ENCODE data around the gene ARHGAP44. TPM values are rescaled to one million over a fixed set of nuclear protein-coding genes. Genes with fewer than 3 reads are reported as not detected.

ARHGAP44 gene
- total and polyA plus RNA-seq, 2 donors (not counting 3 experiments of a cell fraction or from before 2014, with no cell fraction given) = 0.11 to 0.42 TPM

DNA sequence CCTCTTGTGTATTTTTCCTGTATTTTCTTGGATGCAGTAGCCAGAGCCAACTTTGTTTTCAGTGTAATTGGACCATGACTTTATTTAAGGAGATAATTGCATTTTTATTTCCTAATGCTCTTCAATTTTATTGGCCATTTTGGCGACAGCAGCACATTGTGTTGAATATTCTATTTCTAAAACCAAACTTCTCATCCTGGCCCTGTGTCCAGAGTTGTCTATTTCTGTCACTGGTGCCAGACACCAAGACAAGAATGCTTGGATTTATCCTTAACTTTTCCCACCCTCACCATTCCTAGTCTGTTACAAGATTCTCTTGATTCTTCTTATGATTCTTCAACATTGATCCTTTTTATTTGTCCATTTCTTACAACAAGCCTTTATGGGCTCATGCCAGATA is 37.1 kb downstream of the ARHGAP44 start:
- POLR2A ChIA-PET = no interaction called here
- dilution Hi-C loops (cut with MboI; ENCODE audit: extremely low pct_ligation_motif_present, low sequenced_read_pairs) (no loop called here), intact Hi-C loops (cut with micrococcal nuclease) (no loop called here)
- no peaks in the 10 kb centered on the region for H3K36me3 ChIP-seq (ENCODE audit: control insufficient read depth in 2 of 2, extremely low read depth in 1 of 2, insufficient read depth in 2 of 2, low read length in 2 of 2)
- H3K79me2 ChIP-seq (ENCODE audit: control insufficient read depth, insufficient read depth, low read length) = no peaks in the 10 kb centered on the region
- no peak for TF ChIP-seq MYC (IDR thresholded peaks at IDR 0.05; ENCODE audit: low read depth, low read length)
- CTCF ChIA-PET = no interaction called here
- no peak overlapping the region for H3K9ac ChIP-seq (replicated peaks; ENCODE audit: extremely low read depth, insufficient read depth, low read length)
- H4K20me1 ChIP-seq (replicated peaks; ENCODE audit: control insufficient read depth, extremely low read depth, insufficient read depth, low read length) = no peaks in the 10 kb centered on the region
- BruUV-seq (replicated peaks) = no TSS peak
- H3K4me2 ChIP-seq (ENCODE audit: insufficient read depth, low read length) = no peak overlapping the region
- H3K27ac ChIP-seq (ENCODE audit: insufficient read depth, low read depth, low read length) = no peak overlapping the region
- H3K4me1 ChIP-seq (ENCODE audit: control insufficient read depth, extremely low read depth, insufficient read depth, low read length) = no peaks in the 10 kb centered on the region
- no peaks in the 10 kb centered on the region for H3K9me3 ChIP-seq (replicated peaks; ENCODE audit: control insufficient read depth, insufficient read depth, low read length)
- H2AFZ ChIP-seq (ENCODE audit: low read depth, low read length) = no peak overlapping the region
- DNase-seq (ENCODE audit: low read depth, low spot score) = no peak
- no peaks in the 10 kb centered on the region for H3K9me1 ChIP-seq (replicated peaks; ENCODE audit: control insufficient read depth, extremely low read depth, insufficient read depth, low read length)
- FAIRE-seq = no peak
- H3K4me3 ChIP-seq (replicated peaks in 1 of 3; ENCODE audit: insufficient read depth in 1 of 3, low read depth in 1 of 3, low read length in 3 of 3) = no peak overlapping the region
- no peaks in the 10 kb centered on the region for H3K27me3 ChIP-seq (ENCODE audit: control insufficient read depth in 2 of 2, insufficient read depth in 2 of 2, low read length in 2 of 2)

DNA sequence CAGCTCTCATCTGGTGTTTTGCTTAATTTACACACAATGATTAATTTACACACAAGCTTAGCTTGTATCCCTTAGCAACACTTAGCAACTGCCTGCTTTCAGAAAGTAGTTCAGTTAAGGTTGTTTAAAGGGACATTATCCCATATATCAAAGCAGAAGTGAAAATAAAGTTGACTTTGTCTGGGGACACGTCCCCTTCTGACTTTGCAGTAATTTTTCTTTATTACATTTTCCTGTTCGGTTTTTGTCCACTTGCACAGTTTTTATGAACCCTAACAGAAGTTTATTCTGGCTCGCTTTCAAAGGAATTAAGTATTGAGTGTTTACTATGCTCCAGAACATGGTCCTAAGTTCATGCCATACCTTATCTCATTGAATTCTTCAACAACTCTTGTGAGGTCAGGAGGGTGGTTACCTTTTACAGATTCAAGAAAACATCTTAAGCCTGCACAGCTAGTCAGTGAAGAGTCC is 41.5 kb downstream of the ARHGAP44 start:
- H3K27me3 ChIP-seq (ENCODE audit: control insufficient read depth in 2 of 2, insufficient read depth in 2 of 2, low read length in 2 of 2) = no peaks in the 10 kb centered on the region
- CTCF ChIA-PET = no interaction called here
- FAIRE-seq (no peak), DNase-seq (ENCODE audit: low read depth, low spot score) (no peak)
- POLR2A ChIA-PET = no interaction called here
- H3K9me3 ChIP-seq (replicated peaks; ENCODE audit: control insufficient read depth, insufficient read depth, low read length) = no peaks in the 10 kb centered on the region
- no peak overlapping the region for H2AFZ ChIP-seq (ENCODE audit: low read depth, low read length)
- no peak overlapping the region for H3K9ac ChIP-seq (replicated peaks; ENCODE audit: extremely low read depth, insufficient read depth, low read length)
- no peaks in the 10 kb centered on the region for H3K36me3 ChIP-seq (ENCODE audit: control insufficient read depth in 2 of 2, extremely low read depth in 1 of 2, insufficient read depth in 2 of 2, low read length in 2 of 2)
- dilution Hi-C loops (cut with MboI; ENCODE audit: extremely low pct_ligation_motif_present, low sequenced_read_pairs) = no loop called here
- H3K4me3 ChIP-seq (replicated peaks in 1 of 3; ENCODE audit: insufficient read depth in 1 of 3, low read depth in 1 of 3, low read length in 3 of 3) = no peak overlapping the region
- H3K4me1 ChIP-seq (ENCODE audit: control insufficient read depth, extremely low read depth, insufficient read depth, low read length) = no peaks in the 10 kb centered on the region
- TF ChIP-seq GATA2 (IDR thresholded peaks at IDR 0.05; ENCODE audit: insufficient read depth, insufficient read length, low read depth, low read length) = no peak
- TF ChIP-seq POLR2A (IDR thresholded peaks at IDR 0.05; ENCODE audit: low read depth, low read length) = no peak
- TF ChIP-seq JUN (IDR thresholded peaks at IDR 0.05; ENCODE audit: borderline replicate concordance, insufficient read depth, insufficient read length, low read depth) = no peak
- TF ChIP-seq EZH2 (IDR thresholded peaks at IDR 0.05; ENCODE audit: borderline replicate concordance, low read depth, low read length, severe bottlenecking) = no peak
- TF ChIP-seq POLR2AphosphoS5 (IDR thresholded peaks at IDR 0.05; ENCODE audit: insufficient read depth, low read depth, low read length) = no peak
- TF ChIP-seq, protein P1, sequence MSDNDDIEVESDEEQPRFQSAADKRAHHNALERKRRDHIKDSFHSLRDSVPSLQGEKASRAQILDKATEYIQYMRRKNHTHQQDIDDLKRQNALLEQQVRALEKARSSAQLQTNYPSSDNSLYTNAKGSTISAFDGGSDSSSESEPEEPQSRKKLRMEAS (IDR thresholded peaks at IDR 0.05; ENCODE audit: insufficient read depth, insufficient read length) = no peak
- no peak for TF ChIP-seq MYC (IDR thresholded peaks at IDR 0.05; ENCODE audit: low read depth, low read length)
- TF ChIP-seq, protein P2, sequence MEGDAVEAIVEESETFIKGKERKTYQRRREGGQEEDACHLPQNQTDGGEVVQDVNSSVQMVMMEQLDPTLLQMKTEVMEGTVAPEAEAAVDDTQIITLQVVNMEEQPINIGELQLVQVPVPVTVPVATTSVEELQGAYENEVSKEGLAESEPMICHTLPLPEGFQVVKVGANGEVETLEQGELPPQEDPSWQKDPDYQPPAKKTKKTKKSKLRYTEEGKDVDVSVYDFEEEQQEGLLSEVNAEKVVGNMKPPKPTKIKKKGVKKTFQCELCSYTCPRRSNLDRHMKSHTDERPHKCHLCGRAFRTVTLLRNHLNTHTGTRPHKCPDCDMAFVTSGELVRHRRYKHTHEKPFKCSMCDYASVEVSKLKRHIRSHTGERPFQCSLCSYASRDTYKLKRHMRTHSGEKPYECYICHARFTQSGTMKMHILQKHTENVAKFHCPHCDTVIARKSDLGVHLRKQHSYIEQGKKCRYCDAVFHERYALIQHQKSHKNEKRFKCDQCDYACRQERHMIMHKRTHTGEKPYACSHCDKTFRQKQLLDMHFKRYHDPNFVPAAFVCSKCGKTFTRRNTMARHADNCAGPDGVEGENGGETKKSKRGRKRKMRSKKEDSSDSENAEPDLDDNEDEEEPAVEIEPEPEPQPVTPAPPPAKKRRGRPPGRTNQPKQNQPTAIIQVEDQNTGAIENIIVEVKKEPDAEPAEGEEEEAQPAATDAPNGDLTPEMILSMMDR (IDR thresholded peaks at IDR 0.05; ENCODE audit: extremely low read depth in 1 of 2, insufficient read depth in 1 of 2, low read depth in 1 of 2, low read length in 2 of 2) = no peak
- no peak for TF ChIP-seq FOS (IDR thresholded peaks at IDR 0.05; ENCODE audit: borderline replicate concordance, insufficient read depth, low read length)
- no peaks in the 10 kb centered on the region for H3K9me1 ChIP-seq (replicated peaks; ENCODE audit: control insufficient read depth, extremely low read depth, insufficient read depth, low read length)
- intact Hi-C loops (cut with micrococcal nuclease) = no loop called here
- BruUV-seq (replicated peaks) = no TSS peak
- H3K4me2 ChIP-seq (ENCODE audit: insufficient read depth, low read length) = no peak overlapping the region
- no peaks in the 10 kb centered on the region for H4K20me1 ChIP-seq (replicated peaks; ENCODE audit: control insufficient read depth, extremely low read depth, insufficient read depth, low read length)
- H3K27ac ChIP-seq (ENCODE audit: insufficient read depth, low read depth, low read length) = no peak overlapping the region
- H3K79me2 ChIP-seq (ENCODE audit: control insufficient read depth, insufficient read depth, low read length) = no peaks in the 10 kb centered on the region

All from endothelial cell of umbilical vein (primary cell).